ENCODE data around the gene PTMS. TPM values are rescaled to one million over a fixed set of nuclear protein-coding genes. Genes with fewer than 3 reads are reported as not detected.
A peak's percentile ranks its signal among the peaks of the same experiment; 100 is the strongest.

Gene PTMS
- total and polyA plus RNA-seq, 5 donors = 116 to 244 (median 154) TPM

DNA sequence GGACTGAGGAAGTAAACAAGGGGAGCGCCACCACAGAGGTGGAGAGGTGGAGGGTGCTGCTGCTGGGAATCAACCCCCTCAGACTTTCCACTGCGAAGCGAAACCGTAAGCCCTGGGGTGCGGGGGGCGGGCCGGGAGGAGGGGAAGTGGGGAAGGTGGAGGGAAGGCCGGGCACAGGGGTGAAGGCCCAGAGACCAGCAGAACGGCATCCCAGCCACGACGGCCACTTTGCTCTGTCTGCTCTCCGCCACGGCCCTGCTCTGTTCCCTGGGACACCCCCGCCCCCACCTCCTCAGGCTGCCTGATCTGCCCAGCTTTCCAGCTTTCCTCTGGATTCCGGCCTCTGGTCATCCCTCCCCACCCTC is 6.2 kb downstream of the PTMS start, which contains the start of gene LAG3:
TSS of gene LAG3 (plus strand) at position 190 of the 365 bp plus-strand sequence. CDS start 333 bp downstream, outside the sequence.
- Histone ChIP-seq H3K9me3 (ENCODE audit: control insufficient read depth, low read length) (no peaks in the 10 kb centered on the region), H3K4me1 (ENCODE audit: control insufficient read depth, insufficient read depth, low read length) (peaks cover 5% of the 10 kb centered on the region), H3K4me3 (ENCODE audit: low read length) (no peak within 1 kb of the TSS), H3K27ac (ENCODE audit: low read length) (no peak within 1 kb of the TSS), H3K27me3 (ENCODE audit: control insufficient read depth, insufficient read depth) (no peaks in the 10 kb centered on the region)
- peak in 2 of 3 donors; percentile 69 to 72 for DNase-seq
- intact Hi-C loops (cut with DNase I) = no loop called here
- ATAC-seq = peak in 1 of 2 donors; percentile 13
- 57% methylated on average over 15 of the region's 15 CpGs for WGBS

DNA sequence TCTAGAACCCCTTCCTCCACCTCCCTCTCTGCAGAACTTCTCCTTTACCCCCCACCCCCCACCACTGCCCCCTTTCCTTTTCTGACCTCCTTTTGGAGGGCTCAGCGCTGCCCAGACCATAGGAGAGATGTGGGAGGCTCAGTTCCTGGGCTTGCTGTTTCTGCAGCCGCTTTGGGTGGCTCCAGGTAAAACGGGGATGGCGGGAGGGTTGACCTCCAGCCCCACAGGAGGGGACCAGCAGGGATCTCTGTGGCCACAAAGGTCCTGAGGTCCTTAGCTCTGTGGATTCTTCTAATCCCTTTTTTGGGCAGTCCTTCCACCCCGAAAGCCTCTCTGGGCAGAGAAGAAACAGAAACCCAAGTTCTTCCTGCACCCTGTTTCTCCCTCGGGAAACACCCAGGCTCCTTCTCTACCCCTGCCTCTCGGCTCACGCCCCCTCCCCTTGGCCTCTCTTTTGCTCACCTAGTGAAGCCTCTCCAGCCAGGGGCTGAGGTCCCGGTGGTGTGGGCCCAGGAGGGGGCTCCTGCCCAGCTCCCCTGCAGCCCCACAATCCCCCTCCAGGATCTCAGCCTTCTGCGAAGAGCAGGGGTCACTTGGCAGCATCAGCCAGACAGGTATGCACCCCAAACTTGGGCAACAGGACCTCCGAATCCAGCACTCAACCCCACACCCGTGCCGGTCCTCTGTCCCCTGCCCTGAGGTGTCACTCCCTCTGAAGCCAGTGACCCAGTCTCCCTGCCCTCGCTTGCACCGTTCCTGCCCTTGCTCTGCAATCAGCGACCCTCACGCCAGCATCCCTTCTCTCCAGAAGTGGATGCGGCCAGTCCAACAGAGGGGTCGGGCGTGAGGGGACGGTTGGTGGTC is 6.8 kb downstream of the PTMS start:
- Histone ChIP-seq H3K27me3 (ENCODE audit: control insufficient read depth, insufficient read depth) (no peaks in the 10 kb centered on the region), H3K9me3 (ENCODE audit: control insufficient read depth, low read length) (no peaks in the 10 kb centered on the region), H3K4me3 (ENCODE audit: low read length) (peak overlapping the region; percentile 11), H3K27ac (ENCODE audit: low read length) (no peak overlapping the region), H3K4me1 (ENCODE audit: control insufficient read depth, insufficient read depth, low read length) (peaks cover 4% of the 10 kb centered on the region)
- intact Hi-C loops (cut with DNase I) = no loop called here
- ATAC-seq (no peak), DNase-seq (peak in 1 of 3 donors; percentile 35)
- 67% methylated on average over 21 of the region's 21 CpGs for WGBS

DNA sequence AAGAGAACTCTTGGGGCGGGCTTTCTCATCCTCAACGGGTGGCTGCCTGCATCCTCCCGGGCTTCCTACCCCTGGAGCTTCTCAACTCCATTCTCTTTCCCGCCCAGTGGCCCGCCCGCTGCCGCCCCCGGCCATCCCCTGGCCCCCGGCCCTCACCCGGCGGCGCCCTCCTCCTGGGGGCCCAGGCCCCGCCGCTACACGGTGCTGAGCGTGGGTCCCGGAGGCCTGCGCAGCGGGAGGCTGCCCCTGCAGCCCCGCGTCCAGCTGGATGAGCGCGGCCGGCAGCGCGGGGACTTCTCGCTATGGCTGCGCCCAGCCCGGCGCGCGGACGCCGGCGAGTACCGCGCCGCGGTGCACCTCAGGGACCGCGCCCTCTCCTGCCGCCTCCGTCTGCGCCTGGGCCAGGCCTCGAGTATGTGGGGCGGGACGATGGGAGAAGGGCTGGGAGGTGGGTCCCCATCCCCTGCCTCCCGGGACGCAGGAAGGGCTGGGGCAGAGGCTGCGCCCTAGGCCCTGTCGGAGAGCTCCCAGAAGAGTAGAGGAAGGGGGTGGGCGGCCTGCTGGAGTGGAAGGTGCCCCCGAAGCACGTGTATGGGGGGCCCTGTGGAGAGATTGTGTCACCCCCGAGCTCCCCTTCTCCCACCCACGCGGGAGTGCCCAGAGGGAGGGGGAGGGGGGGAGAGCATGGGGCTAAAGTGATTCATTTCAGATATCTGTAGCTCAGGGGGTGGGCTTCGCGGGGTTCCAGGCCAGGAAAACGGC is 7.6 kb downstream of the PTMS start:
- intact Hi-C loops (cut with DNase I) = no loop called here
- 25% methylated on average over 60 of the region's 60 CpGs for WGBS
- Histone ChIP-seq H3K27ac (ENCODE audit: low read length) (no peak overlapping the region), H3K4me1 (ENCODE audit: control insufficient read depth, insufficient read depth, low read length) (peaks cover under 1% of the 10 kb centered on the region), H3K27me3 (ENCODE audit: control insufficient read depth, insufficient read depth) (no peaks in the 10 kb centered on the region), H3K4me3 (ENCODE audit: low read length) (peak overlapping the region; percentile 11), H3K9me3 (ENCODE audit: control insufficient read depth, low read length) (no peaks in the 10 kb centered on the region)
- DNase-seq (peak in 1 of 3 donors; percentile 53), ATAC-seq (no peak)

DNA sequence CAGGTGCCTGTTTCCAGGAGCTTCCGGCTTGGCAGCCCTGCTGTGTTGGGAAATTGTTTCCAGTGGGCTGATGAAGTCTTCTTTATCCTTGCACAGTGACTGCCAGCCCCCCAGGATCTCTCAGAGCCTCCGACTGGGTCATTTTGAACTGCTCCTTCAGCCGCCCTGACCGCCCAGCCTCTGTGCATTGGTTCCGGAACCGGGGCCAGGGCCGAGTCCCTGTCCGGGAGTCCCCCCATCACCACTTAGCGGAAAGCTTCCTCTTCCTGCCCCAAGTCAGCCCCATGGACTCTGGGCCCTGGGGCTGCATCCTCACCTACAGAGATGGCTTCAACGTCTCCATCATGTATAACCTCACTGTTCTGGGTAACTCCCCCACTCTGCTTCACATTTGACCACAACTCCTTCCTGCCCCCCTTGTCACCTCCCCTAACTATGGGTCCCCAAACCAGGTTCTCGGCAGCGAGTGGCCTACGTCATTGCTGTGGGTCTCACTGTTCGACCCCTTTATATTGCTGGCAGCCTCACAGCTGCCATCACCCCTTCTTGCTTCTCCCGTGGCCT is 8.4 kb downstream of the PTMS start:
- no peak for ATAC-seq
- H3K4me1 ChIP-seq (ENCODE audit: control insufficient read depth, insufficient read depth, low read length) = no peaks in the 10 kb centered on the region
- no peak overlapping the region for H3K4me3 ChIP-seq (ENCODE audit: low read length)
- no peaks in the 10 kb centered on the region for H3K27me3 ChIP-seq (ENCODE audit: control insufficient read depth, insufficient read depth)
- DNase-seq = no peak
- H3K27ac ChIP-seq (ENCODE audit: low read length) = no peak overlapping the region
- intact Hi-C loops (cut with DNase I) = no loop called here
- 83% methylated on average over 15 of the region's 15 CpGs for WGBS
- no peaks in the 10 kb centered on the region for H3K9me3 ChIP-seq (ENCODE audit: control insufficient read depth, low read length)

DNA sequence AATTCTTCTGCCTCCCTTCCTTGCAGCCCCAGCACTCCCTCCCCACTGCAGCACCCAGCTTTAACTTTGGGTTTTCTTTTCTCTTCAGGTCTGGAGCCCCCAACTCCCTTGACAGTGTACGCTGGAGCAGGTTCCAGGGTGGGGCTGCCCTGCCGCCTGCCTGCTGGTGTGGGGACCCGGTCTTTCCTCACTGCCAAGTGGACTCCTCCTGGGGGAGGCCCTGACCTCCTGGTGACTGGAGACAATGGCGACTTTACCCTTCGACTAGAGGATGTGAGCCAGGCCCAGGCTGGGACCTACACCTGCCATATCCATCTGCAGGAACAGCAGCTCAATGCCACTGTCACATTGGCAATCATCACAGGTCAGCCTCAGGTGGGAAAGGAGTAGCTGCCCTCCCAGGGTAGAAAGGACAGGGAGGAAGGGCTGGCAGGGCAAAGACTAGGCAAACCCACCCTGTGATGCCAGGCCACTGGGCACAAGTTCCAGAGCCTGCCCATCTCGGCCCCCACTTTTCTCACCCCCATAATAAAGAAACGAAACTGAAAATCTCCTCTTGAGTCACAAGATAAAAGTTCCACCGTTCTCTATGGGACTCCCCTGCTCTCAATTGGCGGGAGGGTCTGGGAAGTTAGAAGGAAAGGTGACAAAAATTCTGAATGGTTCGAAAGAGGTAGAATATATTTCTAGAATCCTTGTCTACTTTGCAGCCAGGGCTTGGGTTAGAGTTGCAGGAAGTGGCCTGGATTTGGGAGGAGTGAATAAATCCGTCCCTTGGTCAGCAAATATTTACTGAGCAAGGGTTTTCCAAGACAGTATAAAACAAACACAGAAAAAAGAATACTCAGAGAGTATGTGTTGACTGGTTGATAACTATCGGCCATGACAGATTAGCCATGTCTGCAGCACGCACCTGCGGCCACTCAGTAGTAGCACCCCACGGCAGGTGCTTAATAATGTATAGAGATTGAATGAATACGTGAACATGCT is 9.3 kb downstream of the PTMS start:
- DNase-seq (no peak), ATAC-seq (no peak)
- no peak overlapping the region for H3K27ac ChIP-seq (ENCODE audit: low read length)
- WGBS = 84% methylated on average over 16 of the region's 16 CpGs
- H3K4me1 ChIP-seq (ENCODE audit: control insufficient read depth, insufficient read depth, low read length) = no peaks in the 10 kb centered on the region
- intact Hi-C loops (cut with DNase I) = no loop called here
- no peaks in the 10 kb centered on the region for H3K9me3 ChIP-seq (ENCODE audit: control insufficient read depth, low read length)
- no peak overlapping the region for H3K4me3 ChIP-seq (ENCODE audit: low read length)
- H3K27me3 ChIP-seq (ENCODE audit: control insufficient read depth, insufficient read depth) = no peaks in the 10 kb centered on the region

DNA sequence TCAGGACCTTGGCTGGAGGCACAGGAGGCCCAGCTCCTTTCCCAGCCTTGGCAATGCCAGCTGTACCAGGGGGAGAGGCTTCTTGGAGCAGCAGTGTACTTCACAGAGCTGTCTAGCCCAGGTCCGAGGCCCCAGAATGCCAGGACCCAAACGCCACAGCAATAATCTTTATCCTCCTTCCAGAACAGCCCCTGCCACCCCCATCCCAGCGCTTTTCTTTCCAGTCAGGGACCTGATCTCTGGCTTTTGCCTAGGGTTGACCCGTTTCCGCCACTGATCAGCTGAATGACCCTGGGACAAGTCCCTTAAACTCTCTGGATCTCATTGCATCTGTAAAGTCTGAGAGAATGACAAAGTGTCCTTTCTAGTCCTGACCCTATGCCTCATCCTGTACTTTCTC is 11.2 kb downstream of the PTMS start:
- Histone ChIP-seq H3K4me3 (ENCODE audit: low read length) (no peak overlapping the region), H3K27me3 (ENCODE audit: control insufficient read depth, insufficient read depth) (no peaks in the 10 kb centered on the region), H3K9me3 (ENCODE audit: control insufficient read depth, low read length) (no peaks in the 10 kb centered on the region), H3K4me1 (ENCODE audit: control insufficient read depth, insufficient read depth, low read length) (no peaks in the 10 kb centered on the region), H3K27ac (ENCODE audit: low read length) (no peak overlapping the region)
- intact Hi-C loops (cut with DNase I) = no loop called here
- no peak for ATAC-seq
- 94% methylated on average over 5 of the region's 5 CpGs for WGBS
- no peak for DNase-seq

DNA sequence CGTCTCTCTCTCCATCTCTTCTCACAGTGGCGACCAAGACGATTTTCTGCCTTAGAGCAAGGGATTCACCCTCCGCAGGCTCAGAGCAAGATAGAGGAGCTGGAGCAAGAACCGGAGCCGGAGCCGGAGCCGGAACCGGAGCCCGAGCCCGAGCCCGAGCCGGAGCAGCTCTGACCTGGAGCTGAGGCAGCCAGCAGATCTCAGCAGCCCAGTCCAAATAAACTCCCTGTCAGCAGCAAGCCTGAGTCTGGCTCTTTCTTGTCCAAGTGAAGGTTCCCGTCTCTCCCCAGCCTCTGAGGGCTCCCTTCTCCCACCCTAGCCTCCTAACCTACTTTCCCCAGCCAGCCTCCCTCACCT is 12.0 kb downstream of the PTMS start:
- Histone ChIP-seq H3K27ac (ENCODE audit: low read length) (peak overlapping the region; percentile 2), H3K27me3 (ENCODE audit: control insufficient read depth, insufficient read depth) (no peaks in the 10 kb centered on the region), H3K9me3 (ENCODE audit: control insufficient read depth, low read length) (no peaks in the 10 kb centered on the region), H3K4me1 (ENCODE audit: control insufficient read depth, insufficient read depth, low read length) (no peaks in the 10 kb centered on the region), H3K4me3 (ENCODE audit: low read length) (peak overlapping the region; percentile 15)
- ATAC-seq = peak; percentile 47 to 50
- WGBS = 19% methylated on average over 14 of the region's 14 CpGs
- intact Hi-C loops (cut with DNase I) = loop anchor here in 1 of 4 donors (2.0 kb wide), 1 partner anchor 23 kb away; no protein-coding TSS in a partner anchor
- DNase-seq = peak; percentile 43 to 80 (median 73)

DNA sequence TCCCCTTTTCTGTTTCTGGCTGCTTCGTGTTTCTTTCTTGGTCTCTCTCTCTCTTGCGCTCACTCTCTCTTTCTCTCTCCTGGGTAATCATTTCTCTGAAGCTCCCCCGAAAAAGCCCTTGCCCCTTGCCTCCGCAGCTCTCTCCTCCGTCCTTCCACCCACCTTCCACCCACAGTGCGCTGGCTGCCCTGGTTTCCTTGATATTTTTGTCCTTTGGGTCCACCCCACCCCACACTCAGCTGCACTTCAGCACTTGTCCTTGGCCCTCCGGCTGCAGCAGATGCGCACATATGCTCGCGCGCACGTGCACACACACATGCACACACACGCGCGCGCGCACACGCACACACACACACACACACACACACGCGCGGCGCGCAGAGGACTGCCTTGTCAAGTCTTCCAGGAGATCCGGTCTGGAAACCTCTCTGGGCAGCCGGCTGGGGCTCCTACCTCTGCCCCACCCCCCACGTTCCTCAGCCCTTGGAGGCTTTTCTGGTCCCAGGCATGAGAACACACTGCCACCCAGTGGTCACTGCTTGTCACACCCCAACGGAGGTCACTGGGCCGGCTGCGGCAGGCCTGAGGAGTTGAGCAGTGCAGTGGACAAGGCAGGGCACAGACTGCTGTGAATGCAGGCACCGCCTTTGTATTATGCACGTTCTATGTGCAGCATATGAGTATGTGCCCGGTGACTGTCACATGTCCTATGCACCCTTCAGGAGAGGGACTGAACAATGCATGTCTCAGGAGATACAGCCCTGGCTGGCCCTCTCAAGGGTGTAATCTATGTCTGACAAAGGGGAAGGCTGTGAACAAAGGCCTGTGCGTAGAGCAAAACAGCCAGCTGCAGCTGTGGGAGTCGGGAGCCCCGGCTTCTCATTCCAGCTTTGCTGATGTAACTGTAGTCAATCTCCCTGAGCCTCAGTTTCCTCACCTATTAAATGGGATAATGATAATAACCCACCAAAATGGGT is 12.7 kb downstream of the PTMS start:
- intact Hi-C loops (cut with DNase I) = loop anchor here in 1 of 4 donors (2.0 kb wide), 1 partner anchor 24 kb away; no protein-coding TSS in a partner anchor
- Histone ChIP-seq H3K4me3 (ENCODE audit: low read length) (peak overlapping the region; percentile 15), H3K27ac (ENCODE audit: low read length) (peak overlapping the region; percentile 2), H3K9me3 (ENCODE audit: control insufficient read depth, low read length) (no peaks in the 10 kb centered on the region), H3K4me1 (ENCODE audit: control insufficient read depth, insufficient read depth, low read length) (no peaks in the 10 kb centered on the region), H3K27me3 (ENCODE audit: control insufficient read depth, insufficient read depth) (no peaks in the 10 kb centered on the region)
- ATAC-seq (peak; percentile 96), DNase-seq (peak; percentile 95 to 97 (median 96))
- WGBS = 3% methylated on average over 35 of the region's 35 CpGs

DNA sequence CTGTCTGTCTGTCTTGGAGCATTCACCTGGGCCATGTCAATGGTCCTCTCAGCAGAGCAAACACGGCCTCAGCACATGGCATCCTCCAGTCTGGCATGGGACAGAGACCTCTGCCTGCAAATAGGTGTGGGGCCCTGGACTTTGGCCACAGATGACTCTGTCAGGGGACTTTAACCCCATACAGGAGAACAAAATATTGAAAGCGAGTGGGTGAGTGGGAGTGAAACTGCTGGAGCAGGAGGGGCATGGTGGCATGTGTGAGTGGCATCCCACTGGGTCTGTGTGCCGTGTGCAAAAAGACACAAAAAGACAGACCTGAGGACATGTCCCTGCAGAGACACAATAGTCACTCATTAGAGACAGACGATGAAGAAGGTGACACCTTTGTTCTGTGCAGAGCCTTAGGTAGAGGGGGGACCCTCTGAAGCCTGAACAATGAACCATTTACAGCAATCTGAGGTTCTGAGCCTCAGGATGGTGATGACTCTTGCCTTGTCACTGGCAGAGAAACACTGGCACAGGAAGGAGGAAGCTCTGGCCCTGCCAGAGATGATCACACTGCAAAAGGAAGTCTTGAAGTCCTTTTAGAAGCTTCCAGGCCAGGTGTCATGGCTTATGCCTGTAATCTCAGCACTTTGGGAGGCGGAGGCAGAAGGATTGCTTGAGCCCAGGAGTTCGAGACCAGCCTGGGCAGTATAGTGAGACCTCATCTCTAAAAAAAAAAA is 13.7 kb downstream of the PTMS start:
- intact Hi-C loops (cut with DNase I) = loop anchor here in 1 of 4 donors (2.0 to 10.0 kb wide), 2 partner anchors 25 to 45 kb away; no protein-coding TSS in a partner anchor
- H3K4me3 ChIP-seq (ENCODE audit: low read length) = no peak overlapping the region
- H3K27ac ChIP-seq (ENCODE audit: low read length) = no peak overlapping the region
- H3K27me3 ChIP-seq (ENCODE audit: control insufficient read depth, insufficient read depth) = no peaks in the 10 kb centered on the region
- no peaks in the 10 kb centered on the region for H3K9me3 ChIP-seq (ENCODE audit: control insufficient read depth, low read length)
- WGBS = 94% methylated on average over 6 of the region's 6 CpGs
- no peaks in the 10 kb centered on the region for H3K4me1 ChIP-seq (ENCODE audit: control insufficient read depth, insufficient read depth, low read length)
- no peak for DNase-seq
- no peak for ATAC-seq
